ENCODE results near the gene LMNTD1. TPM values are rescaled to one million over a fixed set of nuclear protein-coding genes. Genes with fewer than 3 reads are reported as not detected.

The LMNTD1 gene
- polyA plus RNA-seq, 1 experiment, result 0.76 TPM

DNA sequence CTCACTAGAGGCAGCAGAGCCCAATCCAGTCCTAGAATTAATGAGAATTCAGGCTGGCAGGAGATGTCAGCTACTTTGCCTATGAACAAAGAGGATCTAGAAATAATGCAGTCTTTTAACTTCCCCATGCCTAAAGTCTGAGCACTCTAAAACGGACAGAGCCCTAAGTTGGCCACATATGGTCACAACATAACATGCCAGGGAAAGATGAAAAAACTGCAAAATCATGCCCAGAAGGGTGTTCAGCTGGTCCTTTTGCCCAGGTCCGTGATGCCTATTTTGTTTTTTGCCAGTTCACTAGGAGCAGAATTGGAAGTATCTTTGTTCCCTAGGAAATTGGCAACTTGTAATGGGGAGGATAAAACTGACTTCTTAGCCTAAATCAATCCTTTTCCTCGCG is 20.3 kb upstream of the LMNTD1 start:
- Histone ChIP-seq H3K36me3 (ENCODE audit: control insufficient read depth, insufficient read depth, low read length) (no peaks in the 10 kb centered on the region), H3K27me3 (ENCODE audit: control insufficient read depth, insufficient read depth, low read length) (no peaks in the 10 kb centered on the region), H3K4me3 (ENCODE audit: low read depth, low read length) (no peak overlapping the region)
- ChIA-PET POLR2A (no interaction called here), CTCF (interaction anchor here (1.0 kb wide), 1 partner anchor 11 kb away, joined by 3 read pairs; no protein-coding TSS in a partner anchor)
- DNase-seq (ENCODE audit: low read depth), result no peak
- TF ChIP-seq CTCF (IDR thresholded peaks at IDR 0.05; ENCODE audit: insufficient read depth, low read depth, low read length), result no peak

DNA sequence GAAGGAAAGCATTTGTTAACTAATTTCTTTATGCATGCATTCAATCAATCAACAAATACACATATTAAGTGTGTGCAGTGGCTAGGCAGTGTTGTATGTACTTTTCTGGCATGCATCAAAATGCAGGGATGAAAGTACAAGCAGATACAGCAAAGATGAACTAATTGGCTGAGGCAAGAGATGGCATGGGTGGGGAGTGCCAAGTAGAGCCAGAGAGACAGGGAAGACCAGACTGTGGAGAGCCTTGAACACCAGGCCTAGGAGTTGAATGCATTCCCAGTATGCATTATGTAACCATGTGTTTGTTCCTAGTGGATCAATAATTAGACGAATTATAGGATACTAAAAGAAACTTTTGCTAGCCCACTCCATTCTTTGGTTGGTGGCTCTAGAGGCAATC is 17.3 kb upstream of the LMNTD1 start:
- ChIA-PET CTCF (no interaction called here), POLR2A (no interaction called here)
- H3K27me3 ChIP-seq (ENCODE audit: control insufficient read depth, insufficient read depth, low read length), result no peaks in the 10 kb centered on the region
- no peak for DNase-seq (ENCODE audit: low read depth)
- no peak overlapping the region for H3K4me3 ChIP-seq (ENCODE audit: low read depth, low read length)
- H3K36me3 ChIP-seq (ENCODE audit: control insufficient read depth, insufficient read depth, low read length), result no peaks in the 10 kb centered on the region
- TF ChIP-seq CTCF (IDR thresholded peaks at IDR 0.05; ENCODE audit: insufficient read depth, low read depth, low read length), result no peak

DNA sequence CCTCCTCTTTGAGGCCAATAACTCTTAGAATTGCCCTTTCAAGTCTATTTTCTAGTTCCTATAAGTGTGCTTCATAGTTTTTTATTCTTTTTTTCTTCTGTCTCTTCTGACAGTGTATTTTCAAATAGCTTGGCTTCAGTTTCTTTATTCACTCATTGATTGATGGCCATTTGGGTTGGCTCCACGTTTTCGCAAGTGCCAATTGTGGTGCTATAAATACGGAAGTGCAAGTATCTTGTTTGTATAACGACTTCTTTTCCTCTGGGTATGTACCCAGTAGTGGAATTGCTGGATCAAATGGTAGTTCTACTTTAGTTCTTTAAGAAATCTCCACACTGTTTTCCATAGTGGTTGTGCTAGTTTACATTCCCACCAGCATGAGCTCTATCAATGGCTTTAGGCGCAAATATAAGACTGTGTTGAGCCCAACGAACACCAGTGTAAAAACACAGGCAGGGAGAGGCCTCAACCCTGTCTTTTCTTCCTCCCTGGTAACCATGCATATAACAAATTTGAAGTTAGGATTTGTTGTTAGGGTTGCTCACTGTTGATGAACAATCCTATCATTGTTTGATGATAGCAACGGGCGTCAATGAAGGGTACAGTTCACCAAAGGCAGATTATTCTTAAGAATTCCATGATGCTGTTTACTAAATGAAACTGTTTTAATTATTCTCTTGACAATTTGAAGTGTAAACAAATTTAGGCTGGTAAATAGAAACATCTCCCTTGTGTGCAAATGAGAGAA is 13.3 kb upstream of the LMNTD1 start:
- Histone ChIP-seq H3K36me3 (ENCODE audit: control insufficient read depth, insufficient read depth, low read length) (no peaks in the 10 kb centered on the region), H3K27me3 (ENCODE audit: control insufficient read depth, insufficient read depth, low read length) (no peaks in the 10 kb centered on the region), H3K4me3 (ENCODE audit: low read depth, low read length) (no peak overlapping the region)
- POLR2A ChIA-PET, result no interaction called here
- DNase-seq (ENCODE audit: low read depth), result no peak
- CTCF ChIA-PET, result interaction anchor here (0.6 kb wide), 1 partner anchor 259 kb away, joined by 3 read pairs; no protein-coding TSS in a partner anchor
- TF ChIP-seq CTCF (IDR thresholded peaks at IDR 0.05; ENCODE audit: insufficient read depth, low read depth, low read length), result no peak

DNA sequence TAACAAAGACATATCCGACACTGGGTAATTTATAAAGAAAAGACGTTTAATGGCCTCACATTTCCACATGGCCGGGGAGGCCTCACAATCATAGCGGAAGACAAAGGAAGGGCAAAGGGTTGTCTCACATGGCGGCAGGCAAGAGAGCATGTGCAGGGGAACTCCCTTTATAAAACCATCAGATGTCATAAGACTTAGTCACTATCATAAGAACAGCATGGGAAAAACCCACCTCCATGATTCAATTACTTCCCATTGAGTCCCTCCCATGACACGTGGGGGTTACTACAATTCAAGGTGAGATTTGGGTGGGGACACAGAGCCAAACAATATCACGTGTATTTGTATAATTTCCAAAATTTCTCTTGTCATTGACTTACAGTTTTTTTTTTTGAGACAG is 5.5 kb upstream of the LMNTD1 start:
- POLR2A ChIA-PET, result no interaction called here
- no peak for TF ChIP-seq CTCF (IDR thresholded peaks at IDR 0.05; ENCODE audit: insufficient read depth, low read depth, low read length)
- CTCF ChIA-PET, result interaction anchor here (1.1 to 3.6 kb wide), 3 partner anchors 120 to 171 kb away, joined by 3 to 17 read pairs (median 3); no protein-coding TSS in a partner anchor
- no peak overlapping the region for H3K4me3 ChIP-seq (ENCODE audit: low read depth, low read length)
- no peaks in the 10 kb centered on the region for H3K27me3 ChIP-seq (ENCODE audit: control insufficient read depth, insufficient read depth, low read length)
- H3K36me3 ChIP-seq (ENCODE audit: control insufficient read depth, insufficient read depth, low read length), result no peaks in the 10 kb centered on the region
- no peak for DNase-seq (ENCODE audit: low read depth)

- Histone ChIP-seq H3K36me3 (ENCODE audit: control insufficient read depth, insufficient read depth, low read length) (no peaks in the 10 kb centered on the region), H3K4me3 (ENCODE audit: low read depth, low read length) (no peak overlapping the region), H3K27me3 (ENCODE audit: control insufficient read depth, insufficient read depth, low read length) (no peaks in the 10 kb centered on the region)
- ChIA-PET CTCF (interaction anchor here (0.5 to 3.6 kb wide), 5 partner anchors 56 to 567 kb away, joined by 3 to 17 read pairs (median 4); no protein-coding TSS in a partner anchor), POLR2A (no interaction called here)
- TF ChIP-seq CTCF (IDR thresholded peaks at IDR 0.05; ENCODE audit: insufficient read depth, low read depth, low read length), result peak; percentile 53
- no peak for DNase-seq (ENCODE audit: low read depth)
Measured at GRCh38 chr12:25557830-25558436, 4.8 kb upstream of the LMNTD1 start.

Measured in BJ (cell line).